AG04450 (cell line): ENCODE data around the gene KLK12. TPM values are rescaled to one million over a fixed set of nuclear protein-coding genes. Genes with fewer than 3 reads are reported as not detected.
"Not testable (repeated sequence)": the region's sequence is repeated elsewhere in the genome, so short reads cannot be mapped to it uniquely, and the experiment has no call there.

Experiments
- CTCF ChIA-PET: fragments of 300-600, 350-600 bp; formaldehyde crosslinking; extraction: SDS; loops from one replicate; lab custom pipeline; 2022; ENCODE audit warnings: antibody characterized with exemption, inconsistent platforms; lab: Charles Lee
- POLR2A ChIA-PET: fragments of 350-600 bp; formaldehyde crosslinking; extraction: SDS; loops from one replicate; lab custom pipeline; 2021; ENCODE audit warnings: antibody characterized with exemption, inconsistent platforms; lab: Yijun Ruan, JAX
- DNase-seq: peaks from one replicate; pipeline ENCODE4 v3.0.0-alpha.2; 2011; ENCODE audit warnings: low read depth, low spot score
- H3K27ac ChIP-seq: one replicate; pipeline ENCODE4 v1.5.1; 2012; ENCODE audit warnings: low read depth, low read length, control low read depth
- H3K27me3 ChIP-seq: one replicate; pipeline ENCODE4 v1.6.0; 2012; ENCODE audit warnings: low read length; ENCODE audit not compliant: control insufficient read depth, insufficient read depth
- H3K4me3 ChIP-seq: 2 replicates; pipeline ENCODE4 v1.5.1; 2011; ENCODE audit warnings: mild to moderate bottlenecking, low read depth, low read length, control low read depth
- H3K9me3 ChIP-seq: 2 replicates; pipeline ENCODE4 v1.5.1; 2012; ENCODE audit warnings: low read length; ENCODE audit not compliant: control insufficient read depth, insufficient read depth
- polyA plus RNA-seq: library from polyadenylated mRNA; depleted of rRNA; stranded (reverse); fragments of >200 nt; gene quantifications from 2 replicates; pipeline ENCODE4 v1.2.3, GENCODE V29; 2011
- TF ChIP-seq, protein P1 (sequence below): IDR thresholded peaks from 2 replicates; pipeline ENCODE4 v1.5.1; 2011; ENCODE audit warnings: low read depth, low read length, control low read depth, inconsistent platforms

KLK12 gene
- polyA plus RNA-seq, 1 experiment: not detected

DNA sequence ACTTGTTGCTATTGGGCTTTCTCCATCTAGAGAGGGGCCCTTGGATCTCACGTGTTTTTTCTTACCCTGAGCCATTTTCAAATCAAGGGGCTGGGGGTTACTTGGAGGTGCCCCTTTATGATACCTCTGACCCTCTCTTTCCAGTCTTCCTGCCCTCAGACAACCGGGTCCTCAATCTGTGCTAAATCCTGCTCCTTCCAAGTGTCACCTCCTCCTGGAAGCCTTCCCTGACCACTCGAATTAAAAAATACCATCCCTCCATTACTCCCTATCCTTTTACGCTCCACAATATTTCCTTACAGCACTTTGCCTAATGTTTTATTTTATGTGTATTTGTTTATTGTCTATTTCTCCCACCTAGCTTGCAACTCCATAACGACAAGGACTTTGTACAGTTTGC is 36.7 kb downstream of the KLK12 start:
- DNase-seq: no peak
- H3K27me3 ChIP-seq: no peaks in the 10 kb centered on the region
- TF ChIP-seq, protein P1, sequence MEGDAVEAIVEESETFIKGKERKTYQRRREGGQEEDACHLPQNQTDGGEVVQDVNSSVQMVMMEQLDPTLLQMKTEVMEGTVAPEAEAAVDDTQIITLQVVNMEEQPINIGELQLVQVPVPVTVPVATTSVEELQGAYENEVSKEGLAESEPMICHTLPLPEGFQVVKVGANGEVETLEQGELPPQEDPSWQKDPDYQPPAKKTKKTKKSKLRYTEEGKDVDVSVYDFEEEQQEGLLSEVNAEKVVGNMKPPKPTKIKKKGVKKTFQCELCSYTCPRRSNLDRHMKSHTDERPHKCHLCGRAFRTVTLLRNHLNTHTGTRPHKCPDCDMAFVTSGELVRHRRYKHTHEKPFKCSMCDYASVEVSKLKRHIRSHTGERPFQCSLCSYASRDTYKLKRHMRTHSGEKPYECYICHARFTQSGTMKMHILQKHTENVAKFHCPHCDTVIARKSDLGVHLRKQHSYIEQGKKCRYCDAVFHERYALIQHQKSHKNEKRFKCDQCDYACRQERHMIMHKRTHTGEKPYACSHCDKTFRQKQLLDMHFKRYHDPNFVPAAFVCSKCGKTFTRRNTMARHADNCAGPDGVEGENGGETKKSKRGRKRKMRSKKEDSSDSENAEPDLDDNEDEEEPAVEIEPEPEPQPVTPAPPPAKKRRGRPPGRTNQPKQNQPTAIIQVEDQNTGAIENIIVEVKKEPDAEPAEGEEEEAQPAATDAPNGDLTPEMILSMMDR: no peak
- H3K9me3 ChIP-seq: peaks cover 32% of the 10 kb centered on the region
- CTCF ChIA-PET: no interaction called here
- H3K4me3 ChIP-seq: no peak overlapping the region
- POLR2A ChIA-PET: no interaction called here
- no peak overlapping the region for H3K27ac ChIP-seq

DNA sequence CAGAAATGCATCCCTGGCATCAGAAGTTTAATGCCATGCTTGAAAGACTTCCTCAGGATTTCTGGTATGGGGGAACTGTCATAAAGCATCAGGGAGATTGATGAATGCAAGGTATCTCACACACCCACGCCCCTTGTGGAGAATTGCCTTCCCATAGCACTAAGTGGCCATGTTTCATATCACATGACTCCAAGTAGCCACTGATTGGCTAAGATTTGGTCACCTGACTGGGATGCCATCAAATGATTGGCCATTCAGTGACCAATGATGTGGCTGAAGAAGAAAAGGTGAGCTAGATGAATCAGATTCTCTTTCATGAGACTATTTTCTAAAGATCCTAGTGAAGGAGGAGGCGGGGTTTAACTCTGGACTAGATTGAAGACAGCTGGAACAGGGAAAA is 40.7 kb downstream of the KLK12 start:
- no peak overlapping the region for H3K27ac ChIP-seq
- TF ChIP-seq, protein P1: no peak
- H3K9me3 ChIP-seq: peaks cover 5% of the 10 kb centered on the region
- no peak for DNase-seq
- H3K27me3 ChIP-seq: no peaks in the 10 kb centered on the region
- CTCF ChIA-PET: interaction anchor here (0.9 kb wide), 1 partner anchor 23 kb away, joined by 3 read pairs; no protein-coding TSS in a partner anchor
- H3K4me3 ChIP-seq: no peak overlapping the region
- POLR2A ChIA-PET: no interaction called here

DNA sequence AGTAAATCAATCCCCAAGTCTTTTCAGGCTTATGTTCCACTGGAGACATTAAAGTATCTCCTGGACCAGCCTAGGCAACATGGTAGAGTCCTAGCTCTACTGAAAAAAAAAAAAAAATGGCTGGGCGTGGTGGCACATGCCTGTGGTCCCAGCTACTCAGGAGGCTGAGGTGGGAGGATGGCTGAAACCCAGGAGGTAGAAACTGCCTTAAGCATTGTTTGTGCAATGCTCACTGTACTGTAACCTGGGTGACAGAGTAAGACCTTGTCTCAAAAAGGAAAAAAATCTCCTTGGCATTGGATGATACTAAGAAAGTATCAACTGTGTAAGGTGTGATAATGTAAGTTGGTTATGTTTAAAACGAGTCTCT is 42.2 kb downstream of the KLK12 start:
- Histone ChIP-seq H3K27me3 (no peaks in the 10 kb centered on the region), H3K27ac (no peak overlapping the region), H3K9me3 (peaks cover 5% of the 10 kb centered on the region), H3K4me3 (no peak overlapping the region)
- ChIA-PET CTCF (interaction anchor here (1.0 to 1.7 kb wide), 3 partner anchors 9 to 28 kb away, joined by 3 to 4 read pairs (median 3); no protein-coding TSS in a partner anchor), POLR2A (no interaction called here)
- no peak for DNase-seq
- TF ChIP-seq, protein P1: no peak

DNA sequence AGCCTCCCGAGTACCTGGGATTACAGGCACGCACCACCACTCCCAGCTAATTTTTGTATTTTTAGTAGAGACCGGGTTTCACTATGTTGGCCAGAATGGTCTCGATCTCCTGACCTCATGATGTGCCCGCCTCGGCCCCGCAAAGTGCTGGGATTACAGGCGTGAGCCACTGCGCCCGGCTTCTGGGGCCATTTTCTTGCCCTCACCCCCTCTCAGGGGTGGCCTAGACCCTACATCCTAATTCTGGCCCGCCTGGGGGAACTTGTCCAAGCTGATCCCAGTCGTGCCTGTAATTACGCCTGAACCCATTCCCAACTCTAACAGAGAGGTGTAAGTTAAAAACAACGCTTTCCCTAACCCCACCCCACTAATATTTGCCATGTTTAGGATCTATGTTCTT is 50.4 kb downstream of the KLK12 start:
- POLR2A ChIA-PET, DNase-seq: not testable (repeated sequence)

DNA sequence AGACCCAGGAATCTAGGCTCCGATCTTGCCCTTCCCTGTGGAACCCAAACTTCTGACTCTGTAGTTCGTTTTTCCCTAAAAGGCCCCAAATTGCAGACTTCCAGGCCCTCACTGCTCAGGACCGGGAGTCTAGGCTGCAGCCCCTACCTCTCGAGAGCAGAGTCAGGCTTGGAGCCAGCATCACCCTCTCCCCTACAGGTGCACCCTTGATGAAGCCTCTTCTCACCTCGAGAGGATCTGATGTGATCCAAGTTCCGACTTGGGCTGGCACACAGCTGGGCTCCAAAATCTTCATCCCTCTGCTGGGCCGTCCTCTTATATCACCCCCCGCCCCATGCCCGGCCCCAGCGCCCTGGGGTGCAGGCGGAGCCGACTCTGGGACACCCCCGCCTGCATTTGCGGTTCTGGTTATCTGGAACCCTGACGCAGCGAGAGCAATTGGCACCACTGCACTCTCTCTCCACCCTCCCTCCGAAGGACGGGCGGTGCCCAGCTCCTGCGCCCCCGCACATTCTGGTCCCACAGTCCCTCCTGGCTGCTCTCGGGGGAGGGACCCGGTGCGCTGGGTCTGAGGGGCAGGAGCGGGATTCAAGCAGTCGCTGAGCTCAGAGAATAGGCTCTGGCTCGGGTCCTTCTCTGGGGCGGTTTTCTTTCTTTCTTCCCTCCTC is 51.0 kb downstream of the KLK12 start, which contains the start of gene KLK7:
TSS of gene KLK7 (minus strand) at position 293 of the 668 bp plus-strand sequence. CDS start 1,518 bp downstream, outside the sequence.
- Histone ChIP-seq H3K4me3 (no peak within 1 kb of the TSS), H3K27ac (no peak within 1 kb of the TSS), H3K27me3 (no peaks in the 10 kb centered on the region), H3K9me3 (peaks cover 3% of the 10 kb centered on the region; the same call in 1 of the 2 replicates)
- ChIA-PET CTCF (no interaction called here), POLR2A (no interaction called here)
- TF ChIP-seq, protein P1: no peak
- DNase-seq: no peak

More for the DNA sequence above, 50.4 kb downstream of the KLK12 start:
- H3K27me3 ChIP-seq, H3K9me3 ChIP-seq, H3K4me3 ChIP-seq, CTCF ChIA-PET, H3K27ac ChIP-seq: not testable (repeated sequence)
